Measurements from ENCODE around the gene SLC26A6. TPM values are rescaled to one million over a fixed set of nuclear protein-coding genes. Genes with fewer than 3 reads are reported as not detected.
A peak's percentile ranks its signal among the peaks of the same experiment; 100 is the strongest.

Gene SLC26A6
- total RNA-seq, 3 donors from 2014 or later, result 14.4 to 17.5 (median 17.2) TPM

DNA sequence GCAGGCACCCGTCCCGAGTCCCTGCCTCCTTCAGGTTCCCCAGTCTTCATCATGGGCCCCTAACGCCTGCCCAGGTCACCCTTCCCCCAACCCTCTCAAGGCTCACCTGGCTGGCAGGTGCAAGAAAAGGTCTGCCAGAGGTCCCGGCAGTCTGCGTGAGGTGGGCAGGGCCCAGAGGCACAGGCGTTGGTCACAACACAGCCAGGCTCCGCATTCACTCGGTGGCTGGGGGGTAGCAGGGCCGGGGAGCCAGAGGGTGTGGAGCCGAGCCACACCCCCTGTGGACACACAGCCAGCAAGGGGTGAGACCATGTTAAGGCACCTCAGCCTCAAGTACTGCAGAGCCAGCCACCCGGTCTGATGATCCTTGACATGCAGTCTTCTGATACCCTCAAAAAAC, 16.5 kb upstream of the SLC26A6 start:
- Mint-ChIP-seq H3K9me3 (no peaks in the 10 kb centered on the region), H3K27me3 (ENCODE audit: low read depth) (no peaks in the 10 kb centered on the region), H3K36me3 (ENCODE audit: insufficient read depth) (no peaks in the 10 kb centered on the region), H3K4me1 (ENCODE audit: low read depth) (peaks cover 6% of the 10 kb centered on the region), H3K4me3 (no peak overlapping the region)
- no peak for DNase-seq
- ATAC-seq, result no peak

DNA sequence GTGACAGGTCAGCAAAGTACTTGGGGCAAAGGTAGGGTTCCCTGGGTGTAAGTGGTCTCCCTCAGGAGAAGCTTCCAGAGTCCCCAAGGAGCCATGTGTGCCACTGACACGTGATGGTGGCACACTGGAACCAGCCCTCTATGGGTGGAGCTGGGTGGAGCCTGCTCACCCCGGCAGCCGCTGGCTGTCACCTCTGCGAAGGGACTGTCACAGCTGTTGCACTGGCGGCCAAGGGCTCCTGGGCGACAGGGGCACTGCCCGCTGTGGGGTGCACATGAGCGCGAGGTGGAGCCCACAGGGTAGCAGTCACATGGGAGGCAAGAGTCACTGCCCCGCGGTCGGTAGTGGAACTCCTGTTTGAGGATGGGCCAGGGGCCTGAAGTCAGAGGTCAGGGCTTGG, 15.5 kb upstream of the SLC26A6 start:
- H3K27me3 Mint-ChIP-seq (ENCODE audit: low read depth), result no peaks in the 10 kb centered on the region
- no peaks in the 10 kb centered on the region for H3K36me3 Mint-ChIP-seq (ENCODE audit: insufficient read depth)
- H3K4me3 Mint-ChIP-seq, result no peak overlapping the region

DNA sequence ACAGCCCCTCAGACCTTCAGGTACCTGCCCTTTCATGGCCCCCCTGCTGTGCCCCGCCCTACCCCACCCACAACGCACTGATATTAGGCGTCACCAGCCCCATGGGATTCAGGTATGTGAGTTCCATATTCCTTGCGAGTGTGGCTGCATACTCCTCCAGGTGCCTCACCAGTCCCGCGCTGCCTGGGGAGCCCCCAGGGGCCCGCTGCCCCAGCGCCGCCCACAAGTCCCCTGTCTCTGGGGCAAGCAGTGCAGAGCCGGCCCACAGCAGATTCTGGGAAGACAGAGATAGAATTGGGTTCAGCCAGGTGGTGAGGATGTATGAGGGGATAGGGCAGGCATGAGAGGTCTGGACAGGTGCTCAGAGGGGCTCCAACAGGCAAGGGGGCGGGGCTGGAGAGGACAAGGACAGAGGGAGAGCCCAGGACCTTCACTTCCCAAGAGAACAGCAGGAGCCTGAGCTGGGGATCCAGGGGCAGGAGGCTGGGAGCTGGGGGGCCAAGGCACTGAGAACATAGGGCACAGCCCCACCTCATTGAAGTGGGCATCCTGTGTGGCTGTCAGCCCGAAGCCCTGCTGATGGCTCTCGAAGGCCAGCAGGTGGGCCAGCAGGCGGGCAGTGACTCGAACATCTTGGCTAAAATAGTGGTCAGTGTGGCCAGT, 13.1 kb upstream of the SLC26A6 start:
- Mint-ChIP-seq H3K4me1 (ENCODE audit: low read depth) (no peaks in the 10 kb centered on the region), H3K27me3 (ENCODE audit: low read depth) (no peaks in the 10 kb centered on the region), H3K4me3 (no peak overlapping the region), H3K36me3 (ENCODE audit: insufficient read depth) (no peaks in the 10 kb centered on the region), H3K9me3 (no peaks in the 10 kb centered on the region)
- ATAC-seq (no peak), DNase-seq (no peak)

More for the DNA sequence above, 15.5 kb upstream of the SLC26A6 start:
- ATAC-seq (no peak), DNase-seq (no peak)
- peaks cover 6% of the 10 kb centered on the region for H3K4me1 Mint-ChIP-seq (ENCODE audit: low read depth)
- no peaks in the 10 kb centered on the region for H3K9me3 Mint-ChIP-seq

DNA sequence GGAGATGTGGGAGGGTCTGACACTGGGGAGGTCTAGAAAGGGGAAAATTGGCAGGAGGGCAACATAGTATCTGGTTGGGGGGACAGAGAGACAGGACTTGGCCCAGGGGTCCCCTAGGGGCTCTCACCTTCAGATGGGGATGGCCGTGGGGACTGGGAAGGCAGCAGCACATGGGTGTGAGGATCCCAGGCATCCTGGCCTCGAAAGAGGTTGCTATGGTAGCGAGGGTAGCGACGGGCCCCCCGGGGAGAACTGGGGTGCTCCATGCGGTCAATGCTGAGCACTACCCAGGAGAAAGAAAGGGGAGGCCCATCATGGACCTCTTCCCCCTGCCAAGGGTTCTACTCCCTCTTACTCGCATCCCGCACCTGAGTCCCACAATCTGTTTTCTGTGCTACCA, 12.5 kb upstream of the SLC26A6 start:
- Mint-ChIP-seq H3K27me3 (ENCODE audit: low read depth) (no peaks in the 10 kb centered on the region), H3K36me3 (ENCODE audit: insufficient read depth) (no peaks in the 10 kb centered on the region), H3K4me3 (no peak overlapping the region), H3K9me3 (no peaks in the 10 kb centered on the region), H3K4me1 (ENCODE audit: low read depth) (no peaks in the 10 kb centered on the region)
- no peak for ATAC-seq
- no peak for DNase-seq

DNA sequence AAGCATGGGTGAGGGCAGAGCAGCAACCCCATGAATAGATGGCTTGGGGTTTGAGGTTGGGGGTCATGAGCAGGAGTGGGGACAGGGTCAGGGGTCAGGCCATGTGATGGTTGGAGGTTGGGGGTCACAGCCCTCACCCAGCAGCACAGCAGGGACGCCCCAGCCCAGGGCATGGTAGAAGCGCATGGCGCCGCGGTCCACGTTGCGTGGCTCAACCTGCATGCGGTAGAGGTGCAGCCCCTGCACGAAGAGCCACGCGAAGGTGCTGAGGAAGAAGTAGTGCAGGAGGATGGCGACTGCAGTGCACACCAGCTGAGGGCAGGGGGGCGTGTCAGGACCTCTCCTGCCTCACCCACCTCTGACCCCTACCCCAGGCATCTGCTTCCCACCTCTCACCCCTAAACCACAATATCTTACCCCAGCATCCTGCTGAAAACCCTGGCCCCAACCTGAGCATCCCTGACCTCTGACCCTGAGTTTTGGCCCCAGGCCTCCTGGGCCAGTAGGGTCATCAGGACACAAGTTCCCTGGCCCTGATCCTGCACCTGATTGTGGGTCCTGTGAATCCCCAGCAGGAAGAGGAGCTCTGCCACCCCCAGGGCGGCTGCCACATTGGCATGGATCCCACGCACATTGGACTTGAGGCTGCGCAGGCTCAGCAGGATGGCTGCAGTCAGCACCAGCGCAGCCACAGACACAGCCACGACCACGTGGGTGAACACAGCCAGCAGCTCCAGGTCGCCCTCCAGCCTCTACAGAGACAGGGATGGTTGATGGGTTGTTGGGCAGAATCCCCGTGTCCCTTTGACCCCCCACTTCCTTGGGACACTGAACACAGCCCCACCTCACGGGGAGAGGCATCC, 9.9 kb upstream of the SLC26A6 start:
- no peak for ATAC-seq
- Mint-ChIP-seq H3K4me1 (ENCODE audit: low read depth) (no peaks in the 10 kb centered on the region), H3K4me3 (no peak overlapping the region), H3K9me3 (no peaks in the 10 kb centered on the region), H3K36me3 (ENCODE audit: insufficient read depth) (no peaks in the 10 kb centered on the region), H3K27me3 (ENCODE audit: low read depth) (no peaks in the 10 kb centered on the region)
- no peak for DNase-seq

DNA sequence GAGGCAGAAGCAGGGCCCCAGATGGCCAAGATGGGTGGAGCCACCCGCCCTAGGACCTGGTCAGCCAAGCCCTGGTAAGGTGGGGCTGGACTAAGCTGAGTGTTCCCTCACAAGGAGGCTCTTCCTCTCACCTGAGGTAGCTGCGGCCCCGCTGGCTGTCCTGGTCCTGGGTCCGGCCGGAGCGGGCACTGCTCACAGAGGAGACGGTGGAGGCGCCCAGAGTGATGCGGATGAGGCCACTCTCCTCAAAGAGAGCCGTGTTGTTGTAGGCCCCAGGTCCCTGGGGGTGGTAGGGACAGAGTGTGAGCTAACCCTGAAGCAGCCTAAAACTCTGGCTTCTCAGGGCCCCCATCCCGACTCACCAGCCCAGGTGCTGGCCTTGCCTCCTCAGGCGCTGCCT, 7.3 kb upstream of the SLC26A6 start:
- Mint-ChIP-seq H3K27me3 (ENCODE audit: low read depth) (no peaks in the 10 kb centered on the region), H3K36me3 (ENCODE audit: insufficient read depth) (no peaks in the 10 kb centered on the region), H3K9me3 (no peaks in the 10 kb centered on the region), H3K4me1 (ENCODE audit: low read depth) (no peaks in the 10 kb centered on the region), H3K4me3 (no peak overlapping the region)
- ATAC-seq (no peak), DNase-seq (no peak)

DNA sequence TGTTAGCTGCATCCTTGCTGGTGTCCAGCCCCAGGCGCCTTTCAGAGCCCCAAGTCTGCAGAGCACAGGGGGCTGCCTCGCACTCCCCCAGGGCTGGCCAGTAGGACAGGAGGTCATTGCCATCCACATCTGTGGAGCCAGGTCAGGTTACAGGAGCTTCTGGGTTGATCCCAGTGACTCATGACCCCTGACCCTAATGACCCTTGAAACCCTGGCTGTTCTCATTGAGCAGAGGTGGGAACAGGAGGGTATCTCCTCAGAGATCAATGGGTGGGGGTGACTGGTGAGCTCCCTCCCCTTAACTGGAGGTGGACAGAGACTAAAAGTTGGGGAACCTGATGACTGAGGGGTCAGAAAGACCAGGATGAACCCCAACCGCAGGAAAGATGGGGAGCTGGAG, 6.1 kb upstream of the SLC26A6 start:
- H3K36me3 Mint-ChIP-seq (ENCODE audit: insufficient read depth), result no peaks in the 10 kb centered on the region

DNA sequence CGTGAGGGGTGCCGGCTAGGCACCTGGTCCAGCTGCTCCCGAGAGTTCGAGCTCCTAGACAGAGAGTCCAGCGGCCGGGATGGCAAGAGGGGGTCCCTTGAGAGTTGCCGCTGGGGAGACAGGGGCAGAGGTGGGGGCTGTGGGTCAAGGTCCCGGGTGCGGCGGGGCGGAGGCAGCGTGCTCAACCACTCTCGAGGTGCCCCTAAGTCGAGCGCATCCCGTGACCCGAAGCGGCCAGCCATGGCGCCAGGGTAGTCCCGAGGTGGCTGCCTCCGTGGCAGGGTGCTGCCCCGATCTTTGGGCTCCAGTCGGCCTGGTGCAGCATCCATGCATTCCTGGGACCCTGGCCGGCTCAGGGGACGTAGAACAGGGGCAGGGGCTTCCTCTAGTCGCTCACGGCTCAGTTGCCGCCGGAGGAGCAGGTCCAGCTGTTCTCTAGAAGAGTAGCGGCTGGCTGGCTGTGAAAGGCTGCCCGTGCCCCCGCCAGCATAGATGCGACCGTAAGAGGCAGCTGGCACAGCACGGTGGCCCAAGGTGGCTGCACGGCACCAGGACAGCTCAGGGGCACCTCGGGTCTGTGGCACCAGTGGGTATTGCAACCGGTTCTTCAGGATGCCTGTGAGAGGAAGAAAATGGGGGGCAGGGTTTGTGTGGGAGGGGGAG, 4.8 kb upstream of the SLC26A6 start:
- Mint-ChIP-seq H3K9me3 (no peaks in the 10 kb centered on the region), H3K36me3 (ENCODE audit: insufficient read depth) (no peaks in the 10 kb centered on the region), H3K4me3 (no peak overlapping the region), H3K27me3 (ENCODE audit: low read depth) (no peaks in the 10 kb centered on the region), H3K4me1 (ENCODE audit: low read depth) (peaks cover 6% of the 10 kb centered on the region)
- ATAC-seq, result no peak
- no peak for DNase-seq

More for the DNA sequence above, 6.1 kb upstream of the SLC26A6 start:
- Mint-ChIP-seq H3K27me3 (ENCODE audit: low read depth) (no peaks in the 10 kb centered on the region), H3K9me3 (no peaks in the 10 kb centered on the region), H3K4me1 (ENCODE audit: low read depth) (no peaks in the 10 kb centered on the region), H3K4me3 (no peak overlapping the region)
- ATAC-seq (no peak), DNase-seq (no peak)

DNA sequence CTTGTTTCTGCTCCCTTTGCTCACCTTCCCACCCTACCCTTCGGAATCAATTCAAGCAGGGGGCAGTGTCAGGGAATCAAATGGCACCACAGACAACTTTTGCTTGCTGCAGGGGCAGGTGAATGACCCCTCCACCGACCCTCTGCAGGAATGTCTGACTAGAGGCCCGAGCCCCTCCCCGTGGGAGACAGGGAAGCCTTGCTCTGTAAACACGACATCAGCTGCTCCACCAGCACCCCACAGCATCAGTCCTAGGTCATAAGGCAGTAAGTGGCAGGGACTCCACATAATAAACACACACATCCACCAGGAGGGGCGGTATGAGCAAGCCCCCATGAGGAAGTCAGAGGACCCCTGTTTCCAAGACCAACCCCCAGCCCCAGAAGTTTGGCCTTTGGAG, 2.0 kb upstream of the SLC26A6 start:
- DNase-seq, result no peak
- H3K36me3 Mint-ChIP-seq (ENCODE audit: insufficient read depth), result no peaks in the 10 kb centered on the region
- H3K9me3 Mint-ChIP-seq, result no peaks in the 10 kb centered on the region
- peak overlapping the region; percentile 30 for H3K4me3 Mint-ChIP-seq
- ATAC-seq, result no peak
- no peaks in the 10 kb centered on the region for H3K27me3 Mint-ChIP-seq (ENCODE audit: low read depth)
- H3K4me1 Mint-ChIP-seq (ENCODE audit: low read depth), result peaks cover 11% of the 10 kb centered on the region

DNA sequence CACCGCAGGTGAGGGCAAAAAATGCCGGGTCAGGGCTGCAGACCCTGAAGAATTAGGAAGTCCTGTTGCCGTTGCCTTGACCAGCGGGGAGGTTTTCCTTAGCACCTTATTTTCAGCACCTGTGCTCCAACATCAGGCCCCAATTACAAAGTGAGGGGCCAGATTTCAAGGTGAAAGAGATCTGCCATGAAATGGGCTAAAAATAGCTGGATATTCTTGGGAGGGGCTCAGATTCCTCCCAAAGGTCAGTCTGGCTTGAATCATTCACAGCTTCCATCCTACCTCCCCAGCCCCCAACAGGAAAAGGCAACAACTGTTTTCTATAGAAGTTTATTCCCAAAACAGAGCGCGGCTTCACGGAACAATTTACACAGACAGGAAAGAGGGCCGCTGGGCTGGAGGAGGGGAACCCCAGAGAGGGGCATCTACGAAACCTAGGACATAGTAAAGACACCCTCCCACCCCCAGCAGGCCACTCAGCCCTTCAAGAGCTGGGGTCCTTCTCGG, 941 bp upstream of the SLC26A6 start:
- DNase-seq (no peak), ATAC-seq (no peak)
- Mint-ChIP-seq H3K4me3 (peak overlapping the region; percentile 86), H3K36me3 (ENCODE audit: insufficient read depth) (peaks cover 2% of the 10 kb centered on the region), H3K27me3 (ENCODE audit: low read depth) (no peaks in the 10 kb centered on the region), H3K9me3 (no peaks in the 10 kb centered on the region), H3K4me1 (ENCODE audit: low read depth) (peaks cover 11% of the 10 kb centered on the region)

DNA sequence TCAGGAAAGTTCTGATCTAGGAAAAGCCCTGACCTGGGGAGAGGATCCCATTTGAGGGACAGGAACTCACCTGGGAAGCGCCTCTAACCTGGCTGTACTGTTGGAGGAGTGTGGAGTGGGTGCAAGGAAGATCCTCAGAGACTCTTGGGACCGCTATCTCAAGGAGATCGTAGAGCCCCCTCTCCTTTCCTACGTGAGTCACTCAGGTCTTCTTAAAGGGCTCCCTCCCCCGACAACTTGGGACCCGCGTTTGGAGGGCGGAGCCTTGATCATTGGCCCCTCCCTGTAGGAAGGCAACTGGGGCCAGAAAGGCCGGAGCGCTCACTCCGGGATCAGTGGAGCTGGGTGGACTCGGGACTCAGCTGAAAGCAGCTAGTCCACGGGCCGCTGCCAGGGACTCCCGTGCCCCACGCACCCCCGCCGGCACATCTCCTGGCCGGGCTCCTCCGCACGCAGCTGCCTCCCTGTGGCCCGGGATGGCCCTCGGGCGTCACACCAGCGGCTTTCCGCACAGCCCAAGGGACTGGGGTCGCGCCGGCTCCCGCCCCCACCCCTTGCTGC, 520 bp downstream of the SLC26A6 start:
- Mint-ChIP-seq H3K4me3 (peak overlapping the region; percentile 86), H3K36me3 (ENCODE audit: insufficient read depth) (peaks cover 2% of the 10 kb centered on the region), H3K4me1 (ENCODE audit: low read depth) (peaks cover 11% of the 10 kb centered on the region), H3K9me3 (no peaks in the 10 kb centered on the region), H3K27me3 (ENCODE audit: low read depth) (no peaks in the 10 kb centered on the region)
- DNase-seq (peak; percentile 51), ATAC-seq (peak; percentile 46 to 50)

DNA sequence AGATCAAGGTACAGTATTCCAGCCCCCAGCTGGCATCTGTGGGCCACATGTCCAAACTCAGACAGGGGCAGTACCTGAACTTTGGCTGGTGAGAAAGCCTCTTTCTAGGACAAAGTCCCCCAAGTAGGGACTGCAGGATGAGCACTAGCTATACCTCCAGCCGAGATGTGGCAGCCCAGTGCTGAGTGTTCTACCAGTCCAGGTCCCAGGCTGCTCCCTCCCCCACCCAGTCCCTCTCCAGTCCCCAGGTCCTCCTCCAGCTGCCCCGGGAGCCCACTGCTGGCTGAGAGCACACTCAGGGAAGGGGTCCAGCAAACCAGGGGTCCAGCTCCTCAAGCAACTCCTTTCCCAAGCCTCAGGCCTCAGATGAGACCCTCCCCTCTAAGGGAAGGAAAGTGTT, 1.5 kb downstream of the SLC26A6 start:
- Mint-ChIP-seq H3K4me1 (ENCODE audit: low read depth) (peaks cover 11% of the 10 kb centered on the region), H3K27me3 (ENCODE audit: low read depth) (no peaks in the 10 kb centered on the region), H3K9me3 (no peaks in the 10 kb centered on the region), H3K4me3 (peak overlapping the region; percentile 86), H3K36me3 (ENCODE audit: insufficient read depth) (peaks cover 5% of the 10 kb centered on the region)
- ATAC-seq (no peak), DNase-seq (no peak)

DNA sequence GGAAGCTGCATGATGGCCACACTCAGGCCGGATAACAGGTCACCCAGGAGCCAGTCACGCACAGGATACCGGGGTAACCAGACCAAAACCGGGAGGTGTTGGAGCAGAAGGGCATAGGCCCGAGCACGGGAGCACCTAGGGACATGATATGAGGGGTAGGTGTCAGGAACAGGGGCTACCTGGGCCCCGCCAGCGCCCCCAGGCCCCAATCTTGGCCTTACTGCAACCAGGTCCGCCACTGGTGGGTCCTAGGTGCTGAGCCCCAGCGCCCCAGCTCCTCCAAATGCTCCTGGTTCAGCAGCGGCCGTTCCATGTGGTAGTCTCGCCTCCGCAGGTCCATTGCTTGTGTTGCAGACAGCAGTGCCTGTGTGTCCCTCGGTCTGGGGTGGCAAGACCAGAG, 2.0 kb downstream of the SLC26A6 start:
- Mint-ChIP-seq H3K4me1 (ENCODE audit: low read depth) (peaks cover 11% of the 10 kb centered on the region), H3K27me3 (ENCODE audit: low read depth) (no peaks in the 10 kb centered on the region), H3K36me3 (ENCODE audit: insufficient read depth) (peaks cover 5% of the 10 kb centered on the region), H3K9me3 (no peaks in the 10 kb centered on the region), H3K4me3 (no peak overlapping the region)
- ATAC-seq (no peak), DNase-seq (no peak)
